IPS-20b (cell line): ENCODE data around the gene UBAC1.

Experiments
- H3K27ac ChIP-seq: one replicate; pipeline ENCODE4 v1.5.1; 2013; ENCODE audit warnings: low read length
- H3K27me3 ChIP-seq: 2 replicates; pipeline ENCODE4 v1.6.1; 2013; ENCODE audit warnings: mild to moderate bottlenecking, low read length, inconsistent platforms; ENCODE audit not compliant: insufficient read depth
- H3K36me3 ChIP-seq: 2 replicates; pipeline ENCODE4 v1.6.1; 2013; ENCODE audit warnings: low read depth, mild to moderate bottlenecking, inconsistent platforms, low read length, moderate library complexity; ENCODE audit not compliant: insufficient read depth
- H3K4me1 ChIP-seq: 2 replicates; pipeline ENCODE4 v1.6.1; 2013; ENCODE audit warnings: mild to moderate bottlenecking, control low read depth, inconsistent platforms, low read length, moderate library complexity; ENCODE audit not compliant: insufficient read depth
- H3K4me3 ChIP-seq: 2 replicates; pipeline ENCODE4 v1.5.1; 2013; ENCODE audit warnings: mild to moderate bottlenecking, low read length, inconsistent platforms
- H3K9ac ChIP-seq: 2 replicates; pipeline ENCODE4 v1.6.1; 2013; ENCODE audit warnings: low read depth, mild to moderate bottlenecking, inconsistent platforms, low read length, moderate library complexity
- H3K9me3 ChIP-seq: 2 replicates; pipeline ENCODE4 v1.6.1; 2013; ENCODE audit warnings: mild to moderate bottlenecking, low read depth, low read length, inconsistent platforms; ENCODE audit not compliant: insufficient read depth

Gene UBAC1

GRCh38 chr9:135961277-135961715, at the start of gene UBAC1:
UBAC1 (minus strand) TSS chr9:135961373; CDS start chr9:135961162, 211 bp downstream.
- Histone ChIP-seq H3K9ac (peak within 1 kb of the TSS; percentile 75), H3K27ac (no peak within 1 kb of the TSS), H3K4me3 (peak within 1 kb of the TSS; percentile 86), H3K9me3 (no peaks in the 10 kb centered on the region), H3K27me3 (no peaks in the 10 kb centered on the region), H3K4me1 (peaks cover 4% of the 10 kb centered on the region; the same call in 1 of the 2 replicates), H3K36me3 (no peaks in the 10 kb centered on the region)

GRCh38 chr9:136010615-136011361, 49.6 kb upstream of the UBAC1 start:
- peaks cover 25% of the 10 kb centered on the region for H3K4me1 ChIP-seq
- H3K27me3 ChIP-seq, result no peaks in the 10 kb centered on the region
- peak overlapping the region; percentile 29; the same call in 1 of the 2 replicates for H3K4me3 ChIP-seq
- H3K9me3 ChIP-seq, result no peaks in the 10 kb centered on the region
- H3K36me3 ChIP-seq, result no peaks in the 10 kb centered on the region
- peak overlapping the region; percentile 6; the same call in 1 of the 2 replicates for H3K9ac ChIP-seq
- no peak overlapping the region for H3K27ac ChIP-seq

- H3K36me3 ChIP-seq, result no peaks in the 10 kb centered on the region
These were observed 49.0 kb upstream of the UBAC1 start for GRCh38 chr9:136010176-136010575.

GRCh38 chr9:136009516-136009915, 48.3 kb upstream of the UBAC1 start:
- Histone ChIP-seq H3K27ac (no peak overlapping the region), H3K4me3 (no peak overlapping the region), H3K36me3 (no peaks in the 10 kb centered on the region), H3K9me3 (no peaks in the 10 kb centered on the region), H3K9ac (no peak overlapping the region), H3K4me1 (peaks cover 35% of the 10 kb centered on the region), H3K27me3 (no peaks in the 10 kb centered on the region)

More at GRCh38 chr9:136010176-136010575, 49.0 kb upstream of the UBAC1 start:
- no peak overlapping the region for H3K27ac ChIP-seq
- no peak overlapping the region for H3K4me3 ChIP-seq
- no peaks in the 10 kb centered on the region for H3K9me3 ChIP-seq
- H3K9ac ChIP-seq, result no peak overlapping the region
- no peaks in the 10 kb centered on the region for H3K27me3 ChIP-seq
- peaks cover 31% of the 10 kb centered on the region for H3K4me1 ChIP-seq

- H3K27me3 ChIP-seq, result no peaks in the 10 kb centered on the region
- H3K36me3 ChIP-seq, result no peaks in the 10 kb centered on the region
- H3K4me1 ChIP-seq, result peaks cover 35% of the 10 kb centered on the region
- no peak overlapping the region for H3K4me3 ChIP-seq
- H3K9ac ChIP-seq, result no peak overlapping the region
- no peaks in the 10 kb centered on the region for H3K9me3 ChIP-seq
- H3K27ac ChIP-seq, result no peak overlapping the region
These were observed 47.5 kb upstream of the UBAC1 start for GRCh38 chr9:136008693-136008997.

GRCh38 chr9:136007934-136008692, 46.9 kb upstream of the UBAC1 start:
- H3K4me3 ChIP-seq, result no peak overlapping the region
- H3K27me3 ChIP-seq, result no peaks in the 10 kb centered on the region
- H3K9me3 ChIP-seq, result no peaks in the 10 kb centered on the region
- H3K27ac ChIP-seq, result no peak overlapping the region
- no peaks in the 10 kb centered on the region for H3K36me3 ChIP-seq
- H3K9ac ChIP-seq, result no peak overlapping the region
- H3K4me1 ChIP-seq, result peaks cover 35% of the 10 kb centered on the region

GRCh38 chr9:136007276-136007933, 46.2 kb upstream of the UBAC1 start:
- Histone ChIP-seq H3K9ac (no peak overlapping the region), H3K27ac (no peak overlapping the region), H3K27me3 (no peaks in the 10 kb centered on the region), H3K4me3 (no peak overlapping the region), H3K4me1 (peaks cover 35% of the 10 kb centered on the region), H3K36me3 (no peaks in the 10 kb centered on the region), H3K9me3 (no peaks in the 10 kb centered on the region)

GRCh38 chr9:136006169-136006568, 45.0 kb upstream of the UBAC1 start:
- H3K27me3 ChIP-seq, result no peaks in the 10 kb centered on the region
- H3K4me3 ChIP-seq, result no peak overlapping the region
- H3K9me3 ChIP-seq, result no peaks in the 10 kb centered on the region
- H3K36me3 ChIP-seq, result no peaks in the 10 kb centered on the region
- peaks cover 28% of the 10 kb centered on the region for H3K4me1 ChIP-seq
- no peak overlapping the region for H3K27ac ChIP-seq
- H3K9ac ChIP-seq, result no peak overlapping the region

- Histone ChIP-seq H3K4me1 (peaks cover 23% of the 10 kb centered on the region), H3K36me3 (no peaks in the 10 kb centered on the region), H3K27ac (no peak overlapping the region), H3K27me3 (no peaks in the 10 kb centered on the region), H3K4me3 (no peak overlapping the region), H3K9me3 (no peaks in the 10 kb centered on the region), H3K9ac (peak overlapping the region; percentile 41; the same call in 1 of the 2 replicates)
These were observed 43.5 kb upstream of the UBAC1 start for GRCh38 chr9:136004712-136005111.

GRCh38 chr9:136004219-136004618, 43.0 kb upstream of the UBAC1 start:
- Histone ChIP-seq H3K9me3 (no peaks in the 10 kb centered on the region), H3K27me3 (no peaks in the 10 kb centered on the region), H3K9ac (peak overlapping the region; percentile 30; the same call in 1 of the 2 replicates), H3K27ac (no peak overlapping the region), H3K4me3 (no peak overlapping the region), H3K4me1 (peaks cover 23% of the 10 kb centered on the region), H3K36me3 (no peaks in the 10 kb centered on the region)

GRCh38 chr9:136003411-136004218, 42.4 kb upstream of the UBAC1 start:
- H3K4me3 ChIP-seq, result no peak overlapping the region
- no peak overlapping the region for H3K27ac ChIP-seq
- H3K4me1 ChIP-seq, result peaks cover 23% of the 10 kb centered on the region
- no peak overlapping the region for H3K9ac ChIP-seq
- H3K36me3 ChIP-seq, result no peaks in the 10 kb centered on the region
- H3K27me3 ChIP-seq, result no peaks in the 10 kb centered on the region
- no peaks in the 10 kb centered on the region for H3K9me3 ChIP-seq
